ENCODE measurements around the gene SDE2. TPM values are rescaled to one million over a fixed set of nuclear protein-coding genes. Genes with fewer than 3 reads are reported as not detected.

SDE2 gene
- total RNA-seq, 1 donor from 2014 or later, result 40.4 TPM

Small RNAs within 50 kb of the gene (small RNA-seq; reads per million reads assigned to genes)
- gene AL117348.1, result not detected
- gene NDUFA3P3, result not detected

Other genes with a start within 250 kb of the SDE2 start
- gene SRP9, start 221.5 kb downstream of the SDE2 start, total RNA-seq, result 368 TPM
- gene EPHX1, start 189.2 kb downstream of the SDE2 start, total RNA-seq, result 4.5 TPM
- gene TMEM63A, start 117.0 kb downstream of the SDE2 start, total RNA-seq, result 0.82 TPM
- 0.41 TPM for gene LEFTY1, start 110.2 kb downstream of the SDE2 start, total RNA-seq
- 14.3 TPM for gene PYCR2, start 75.1 kb downstream of the SDE2 start, total RNA-seq
- gene LEFTY2, start 58.1 kb downstream of the SDE2 start, total RNA-seq, result under 0.01 TPM
- 377 TPM for gene H3-3A, start 63.4 kb upstream of the SDE2 start, total RNA-seq
- 49.7 TPM for gene ACBD3, start 187.4 kb upstream of the SDE2 start, total RNA-seq
- gene MIXL1, start 224.3 kb upstream of the SDE2 start, total RNA-seq, result not detected